Right lung (tissue), 5 donors: ENCODE measurements around the gene CMTR1. TPM values are rescaled to one million over a fixed set of nuclear protein-coding genes. Genes with fewer than 3 reads are reported as not detected.

Source experiments
- DNase-seq, 2 donors: peaks; one replicate each; pipeline ENCODE4 v3.0.0-alpha.2; 2013
- polyA plus RNA-seq, 5 donors: library from polyadenylated mRNA; unstranded; fragments of 120-200 nt; gene quantifications; one replicate each; pipeline versions ENCODE4 v1.2.1 to v1.2.3, GENCODE V29; 2013; ENCODE audit warnings: inconsistent platforms in 1 of 5, low replicate concordance in 1 of 5; ENCODE audit not compliant: insufficient read length in 5 of 5, insufficient read depth in 1 of 5

The CMTR1 gene
- polyA plus RNA-seq, 5 donors: 43.9 to 53.7 (median 49.5) TPM

GRCh38 chr6:37531026-37531425 lies 98.0 kb downstream of the CMTR1 start:
- DNase-seq: no peak

Other genes with a start within 250 kb of the CMTR1 start
- gene TBC1D22B, start 175.4 kb upstream of the CMTR1 start, polyA plus RNA-seq: 10 to 100 TPM; 11.8 to 14.2 (median 12.8) TPM
- gene TMEM217, start 175.1 kb upstream of the CMTR1 start, polyA plus RNA-seq: 1 to 10 TPM; 2.1 to 2.8 (median 2.3) TPM
- gene RNF8, start 79.2 kb upstream of the CMTR1 start, polyA plus RNA-seq: 10 to 100 TPM; 31.7 to 42.8 (median 33.5) TPM
- 10 to 100 TPM; 22.4 to 29.2 (median 23.4) TPM for gene CCDC167, start 66.7 kb downstream of the CMTR1 start, polyA plus RNA-seq